GM18517 (cell line): ENCODE data around the gene ITPR2.
"Not testable (repeated sequence)": the region's sequence is repeated elsewhere in the genome, so short reads cannot be mapped to it uniquely, and the experiment has no call there.

Experiments used
- ATAC-seq: cut with Tn5 transposase; IDR thresholded peaks from one replicate; pipeline ENCODE4 v1.9.1; 2021; ENCODE audit warnings: mild to moderate bottlenecking, moderate library complexity; ENCODE audit not compliant: unreplicated experiment

Gene ITPR2

GRCh38 chr12:26331136-26331535 lies 501.9 kb downstream of the ITPR2 start:
- ATAC-seq = no peak

- ATAC-seq = no peak
Observed at GRCh38 chr12:26327975-26328644, 504.9 kb downstream of the ITPR2 start.

- no peak for ATAC-seq
Observed at GRCh38 chr12:26323673-26324072, 509.3 kb downstream of the ITPR2 start.

- no peak for ATAC-seq
Observed at GRCh38 chr12:26319511-26319910, 513.5 kb downstream of the ITPR2 start.

- peak; percentile 91 for ATAC-seq
Observed at GRCh38 chr12:26318661-26319068, 514.3 kb downstream of the ITPR2 start.

- ATAC-seq = peak; percentile 57
Observed at GRCh38 chr12:26317942-26318575, 514.9 kb downstream of the ITPR2 start.

GRCh38 chr12:26314103-26314502 lies 518.9 kb downstream of the ITPR2 start:
- ATAC-seq = not testable (repeated sequence)

GRCh38 chr12:26310489-26310888 lies 522.5 kb downstream of the ITPR2 start:
- not testable (repeated sequence) for ATAC-seq

- ATAC-seq = no peak
Observed at GRCh38 chr12:26309634-26310033, 523.4 kb downstream of the ITPR2 start.

GRCh38 chr12:26304273-26304672 lies 528.7 kb downstream of the ITPR2 start:
- no peak for ATAC-seq

- no peak for ATAC-seq
Observed at GRCh38 chr12:26303418-26303817, 529.6 kb downstream of the ITPR2 start.

- no peak for ATAC-seq
Observed at GRCh38 chr12:26302776-26303175, 530.2 kb downstream of the ITPR2 start.

GRCh38 chr12:26299751-26300150 lies 533.2 kb downstream of the ITPR2 start:
- no peak for ATAC-seq

GRCh38 chr12:26298785-26299621 lies 534.0 kb downstream of the ITPR2 start:
- peak; percentile 100 for ATAC-seq

- ATAC-seq = no peak
Observed at GRCh38 chr12:26297396-26298070, 535.5 kb downstream of the ITPR2 start.

- no peak for ATAC-seq
Observed at GRCh38 chr12:26295001-26295400, 538.0 kb downstream of the ITPR2 start.

- no peak for ATAC-seq
Observed at GRCh38 chr12:26293612-26294011, 539.4 kb downstream of the ITPR2 start.

GRCh38 chr12:26292596-26292995 lies 540.4 kb downstream of the ITPR2 start:
- no peak for ATAC-seq

- ATAC-seq = no peak
Observed at GRCh38 chr12:26290565-26290964, 542.4 kb downstream of the ITPR2 start.

GRCh38 chr12:26287671-26288381 lies 545.2 kb downstream of the ITPR2 start:
- no peak for ATAC-seq
